Subcutaneous adipose tissue (tissue), 4 donors: Measurements from ENCODE around the gene TNS3. TPM values are rescaled to one million over a fixed set of nuclear protein-coding genes. Genes with fewer than 3 reads are reported as not detected.

ENCODE experiments used
- CTCF ChIP-seq: fragments of 450-650 bp; IDR thresholded peaks from one replicate; pipeline ENCODE4 v1.5.1; 2016; ENCODE audit warnings: low read depth, mild to moderate bottlenecking, control low read depth, antibody characterized with exemption, moderate library complexity
- total RNA-seq, 4 donors: library from RNA; depleted of rRNA; stranded (reverse); fragments of >200 nt; gene quantifications; one replicate each; pipeline ENCODE4 v1.1.0, GENCODE V29; 2016

Gene TNS3
- total RNA-seq, 4 donors from 2014 or later = 104 to 137 (median 110) TPM

- TF ChIP-seq CTCF = no peak
Observed at GRCh38 chr7:47484923-47485639, 96.8 kb downstream of the TNS3 start.

- TF ChIP-seq CTCF = no peak
Observed at GRCh38 chr7:47484457-47484856, 97.5 kb downstream of the TNS3 start.

GRCh38 chr7:47483604-47484273 lies 98.2 kb downstream of the TNS3 start:
- TF ChIP-seq CTCF = no peak

GRCh38 chr7:47482013-47482875 lies 99.7 kb downstream of the TNS3 start:
- TF ChIP-seq CTCF = no peak

GRCh38 chr7:47481541-47482012 lies 100.3 kb downstream of the TNS3 start:
- no peak for TF ChIP-seq CTCF

- no peak for TF ChIP-seq CTCF
Observed at GRCh38 chr7:47480576-47481538, 101.1 kb downstream of the TNS3 start.
